Upper lobe of left lung (tissue), 6 donors: Measurements from ENCODE around the gene CACNG8. TPM values are rescaled to one million over a fixed set of nuclear protein-coding genes. Genes with fewer than 3 reads are reported as not detected.
A peak's percentile ranks its signal among the peaks of the same experiment; 100 is the strongest.

Experiments
- ATAC-seq, 2 donors: fragments of 200-7000 bp; cut with Tn5 transposase; one replicate each; pipeline ENCODE4 v1.9.1; 2022; ENCODE audit warnings: mild to moderate bottlenecking in 2 of 2, moderate library complexity in 2 of 2; ENCODE audit not compliant: low FRiP score in 2 of 2
- DNase-seq, 2 donors: peaks; one replicate each; pipeline ENCODE4 v3.0.0-alpha.2; 2019 to 2020
- H3K27ac ChIP-seq, 4 donors: fragments of 200-600 bp; sonication (generic); one replicate each; pipeline ENCODE4 v1.5.1; 2016 to 2019
- H3K27me3 ChIP-seq, 4 donors: fragments of 200-600 bp; sonication (generic); one replicate each; pipeline ENCODE4 v1.5.1; 2017 to 2019
- H3K36me3 ChIP-seq, 4 donors: fragments of 200-600 bp; sonication (generic); one replicate each; pipeline ENCODE4 v1.5.1; 2016 to 2019
- H3K4me1 ChIP-seq, 4 donors: fragments of 200-600 bp; sonication (generic); one replicate each; pipeline ENCODE4 v1.5.1; 2018 to 2019
- H3K4me3 ChIP-seq, 4 donors: fragments of 200-600 bp; sonication (generic); one replicate each; pipeline ENCODE4 v1.5.1; 2017 to 2019; ENCODE audit warnings: mild to moderate bottlenecking in 2 of 4, moderate library complexity in 1 of 4
- H3K9me3 ChIP-seq, 4 donors: fragments of 200-600 bp; sonication (generic); one replicate each; pipeline ENCODE4 v1.5.1; 2018 to 2019
- EP300 ChIP-seq, 4 donors: sonication (generic); formaldehyde crosslinking; IDR thresholded peaks; one replicate each; pipeline ENCODE4 v1.5.1; 2017; ENCODE audit warnings: antibody characterized with exemption in 4 of 4, control low read depth in 2 of 4
- POLR2A ChIP-seq, 4 donors: fragments of 450-650 bp; IDR thresholded peaks; one replicate each; pipeline ENCODE4 v1.5.1; 2016 to 2017; ENCODE audit warnings: antibody characterized with exemption in 4 of 4, mild to moderate bottlenecking in 2 of 4
- POLR2AphosphoS5 ChIP-seq, 2 donors: sonication (generic); formaldehyde crosslinking; IDR thresholded peaks; one replicate each; pipeline ENCODE4 v1.5.1; 2017; ENCODE audit warnings: antibody characterized with exemption in 2 of 2
- WGBS, 2 donors: methylation state at CpG; one replicate each; pipeline ENCODE4 v1.1.5; 2017 to 2018; 5-methylcytosine and 5-hydroxymethylcytosine counted together
- total RNA-seq, 6 donors: library from RNA; depleted of rRNA in 4 of 6; stranded (reverse); fragments of >200 nt in 4 of 6; gene quantifications; one replicate each; pipeline versions ENCODE4 v1.1.0 to v1.2.1, GENCODE V29; 2016 to 2021
- TF ChIP-seq, protein P1 (sequence below), 6 experiments: fragments of 450-650 bp in 4 of 6; fragments of 200-600 bp in 2 of 6; sonication (generic) in 2 of 6; IDR thresholded peaks; one replicate each; pipeline ENCODE4 v1.5.1; 2016 to 2019; ENCODE audit warnings: antibody characterized with exemption in 6 of 6
- donor health status: DM: no; HTN: no; CAD: no; lungs with moderate emphysema.
- donor health status: DM: no; HTN: yes; CAD: no; lungs with severe emphysema.

Gene CACNG8
- total RNA-seq, 6 donors from 2014 or later, result 0.09 to 0.44 (median 0.26) TPM; not detected in 2

DNA sequence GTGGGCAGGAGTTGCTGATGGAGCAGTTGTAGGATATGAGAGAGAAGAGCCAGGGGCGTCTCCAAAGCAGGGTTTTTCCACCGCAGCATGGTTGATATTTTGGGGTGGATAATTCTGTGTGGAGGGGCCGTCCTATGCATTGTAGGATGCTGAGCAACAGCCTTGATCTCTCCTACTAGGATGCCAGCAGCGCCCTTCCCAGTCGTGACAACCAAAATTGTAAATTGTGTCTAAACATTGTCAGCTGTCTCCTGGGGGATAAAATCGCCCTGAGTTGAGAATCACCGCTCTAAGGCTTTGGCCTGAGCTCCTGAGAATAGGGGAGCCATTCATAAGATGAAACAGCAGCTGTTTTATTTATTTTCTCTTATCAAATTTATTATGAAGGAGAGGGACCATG lies 4.2 kb downstream of the CACNG8 start:
- TF ChIP-seq POLR2A (IDR thresholded peaks at IDR 0.05) (no peak), EP300 (IDR thresholded peaks at IDR 0.05) (no peak), POLR2AphosphoS5 (IDR thresholded peaks at IDR 0.05) (no peak)
- TF ChIP-seq, protein P1, sequence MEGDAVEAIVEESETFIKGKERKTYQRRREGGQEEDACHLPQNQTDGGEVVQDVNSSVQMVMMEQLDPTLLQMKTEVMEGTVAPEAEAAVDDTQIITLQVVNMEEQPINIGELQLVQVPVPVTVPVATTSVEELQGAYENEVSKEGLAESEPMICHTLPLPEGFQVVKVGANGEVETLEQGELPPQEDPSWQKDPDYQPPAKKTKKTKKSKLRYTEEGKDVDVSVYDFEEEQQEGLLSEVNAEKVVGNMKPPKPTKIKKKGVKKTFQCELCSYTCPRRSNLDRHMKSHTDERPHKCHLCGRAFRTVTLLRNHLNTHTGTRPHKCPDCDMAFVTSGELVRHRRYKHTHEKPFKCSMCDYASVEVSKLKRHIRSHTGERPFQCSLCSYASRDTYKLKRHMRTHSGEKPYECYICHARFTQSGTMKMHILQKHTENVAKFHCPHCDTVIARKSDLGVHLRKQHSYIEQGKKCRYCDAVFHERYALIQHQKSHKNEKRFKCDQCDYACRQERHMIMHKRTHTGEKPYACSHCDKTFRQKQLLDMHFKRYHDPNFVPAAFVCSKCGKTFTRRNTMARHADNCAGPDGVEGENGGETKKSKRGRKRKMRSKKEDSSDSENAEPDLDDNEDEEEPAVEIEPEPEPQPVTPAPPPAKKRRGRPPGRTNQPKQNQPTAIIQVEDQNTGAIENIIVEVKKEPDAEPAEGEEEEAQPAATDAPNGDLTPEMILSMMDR (IDR thresholded peaks at IDR 0.05), result no peak
- ATAC-seq (no peak), DNase-seq (no peak)
- Histone ChIP-seq H3K36me3 (no peaks in the 10 kb centered on the region), H3K27me3 (peaks cover 2 to 11% (median 8%) of the 10 kb centered on the region in 4 donors), H3K4me1 (peaks cover 0 to 11% (median 0%) of the 10 kb centered on the region in 4 donors), H3K9me3 (no peaks in the 10 kb centered on the region), H3K4me3 (no peak overlapping the region), H3K27ac (no peak overlapping the region)
- 76 to 80% methylated on average over 7 of the region's 7 CpGs for WGBS, 2 donors

GRCh38 chr19:53969366-53969765 lies 6.6 kb downstream of the CACNG8 start:
- Histone ChIP-seq H3K4me3 (no peak overlapping the region), H3K36me3 (no peaks in the 10 kb centered on the region), H3K9me3 (no peaks in the 10 kb centered on the region), H3K4me1 (peaks cover 0 to 4% (median 0%) of the 10 kb centered on the region in 4 donors), H3K27ac (no peak overlapping the region), H3K27me3 (no peaks in the 10 kb centered on the region)
- no peak for TF ChIP-seq POLR2A (IDR thresholded peaks at IDR 0.05)
- TF ChIP-seq, protein P1 (IDR thresholded peaks at IDR 0.05), result no peak
- no peak for TF ChIP-seq POLR2AphosphoS5 (IDR thresholded peaks at IDR 0.05)
- no peak for TF ChIP-seq EP300 (IDR thresholded peaks at IDR 0.05)
- no peak for ATAC-seq
- WGBS, 2 donors, result 89 to 93% methylated on average over 6 of the region's 6 CpGs
- no peak for DNase-seq

GRCh38 chr19:53971673-53972072 lies 8.9 kb downstream of the CACNG8 start:
- H3K36me3 ChIP-seq, result no peaks in the 10 kb centered on the region
- ATAC-seq, result peak in 1 of 2 donors; percentile 46
- no peak for TF ChIP-seq POLR2AphosphoS5 (IDR thresholded peaks at IDR 0.05)
- H3K4me1 ChIP-seq, result no peaks in the 10 kb centered on the region
- WGBS, 2 donors, result 44 to 56% methylated on average over 9 to 10 of the region's 10 CpGs
- no peaks in the 10 kb centered on the region for H3K9me3 ChIP-seq
- no peak for DNase-seq
- H3K4me3 ChIP-seq, result no peak overlapping the region
- H3K27me3 ChIP-seq, result no peaks in the 10 kb centered on the region
- H3K27ac ChIP-seq, result no peak overlapping the region

DNA sequence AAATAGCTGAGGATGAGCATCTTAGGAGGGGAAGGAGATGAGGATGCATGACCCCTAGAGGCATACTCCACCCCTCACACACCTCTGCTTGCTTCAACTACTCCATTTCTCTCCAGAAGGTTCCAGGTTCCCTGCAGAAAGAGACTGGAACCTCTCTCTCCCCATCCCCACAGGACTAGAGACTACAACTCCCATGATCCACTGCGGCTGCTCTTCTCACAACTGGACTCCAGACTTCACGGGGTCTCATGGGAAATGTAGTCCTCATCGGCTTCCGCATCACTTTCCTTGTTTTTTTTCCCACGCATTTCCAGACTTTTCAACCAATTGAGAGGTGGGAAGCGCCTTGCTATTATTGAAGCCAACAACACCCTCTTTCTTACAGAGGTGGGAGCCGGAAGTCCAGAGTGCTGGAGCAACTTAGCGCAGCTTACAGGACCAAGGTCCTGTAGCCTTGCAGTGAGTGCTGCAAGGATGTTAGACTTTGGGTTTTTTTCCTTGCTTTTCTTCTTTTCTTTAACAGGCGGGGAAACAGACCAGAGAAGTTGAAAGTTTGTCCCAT lies 14.8 kb downstream of the CACNG8 start:
- H3K36me3 ChIP-seq, result no peaks in the 10 kb centered on the region
- H3K27me3 ChIP-seq, result peaks cover 2 to 41% (median 22%) of the 10 kb centered on the region in 4 donors
- peaks cover 18 to 35% (median 24%) of the 10 kb centered on the region in 4 donors for H3K4me1 ChIP-seq
- TF ChIP-seq POLR2A (IDR thresholded peaks at IDR 0.05) (no peak), POLR2AphosphoS5 (IDR thresholded peaks at IDR 0.05) (no peak), EP300 (IDR thresholded peaks at IDR 0.05) (no peak)
- TF ChIP-seq, protein P1 (IDR thresholded peaks at IDR 0.05), result no peak
- ATAC-seq (peak in 1 of 2 donors; percentile 91), DNase-seq (peak in 1 of 2 donors; percentile 69)
- WGBS, 2 donors, result 2 to 4% methylated on average over 9 of the region's 9 CpGs
- H3K9me3 ChIP-seq, result peaks cover 0 to 5% (median 0%) of the 10 kb centered on the region in 4 donors
- H3K27ac ChIP-seq, result no peak overlapping the region
- H3K4me3 ChIP-seq, result peak overlapping the region in 3 of 4 donors; percentile 1 to 40 (median 25)

- Histone ChIP-seq H3K36me3 (no peaks in the 10 kb centered on the region), H3K27ac (no peak overlapping the region), H3K9me3 (peaks cover 0 to 5% (median 0%) of the 10 kb centered on the region in 4 donors), H3K4me1 (peaks cover 21 to 42% (median 28%) of the 10 kb centered on the region in 4 donors), H3K27me3 (peaks cover 2 to 47% (median 25%) of the 10 kb centered on the region in 4 donors), H3K4me3 (peak overlapping the region in 3 of 4 donors; percentile 1 to 40 (median 25))
- DNase-seq (peak in 1 of 2 donors; percentile 81), ATAC-seq (peak in 1 of 2 donors; percentile 76)
- 7 to 10% methylated on average over 27 to 53 of the region's 54 CpGs for WGBS, 2 donors
- TF ChIP-seq POLR2AphosphoS5 (IDR thresholded peaks at IDR 0.05) (no peak), POLR2A (IDR thresholded peaks at IDR 0.05) (no peak), EP300 (IDR thresholded peaks at IDR 0.05) (no peak)
- TF ChIP-seq, protein P1 (IDR thresholded peaks at IDR 0.05), result no peak
Observed at GRCh38 chr19:53977991-53978731, 15.4 kb downstream of the CACNG8 start.
